ENCODE measurements around the gene RCAN1.
A peak's percentile ranks its signal among the peaks of the same experiment; 100 is the strongest.

Gene RCAN1

DNA sequence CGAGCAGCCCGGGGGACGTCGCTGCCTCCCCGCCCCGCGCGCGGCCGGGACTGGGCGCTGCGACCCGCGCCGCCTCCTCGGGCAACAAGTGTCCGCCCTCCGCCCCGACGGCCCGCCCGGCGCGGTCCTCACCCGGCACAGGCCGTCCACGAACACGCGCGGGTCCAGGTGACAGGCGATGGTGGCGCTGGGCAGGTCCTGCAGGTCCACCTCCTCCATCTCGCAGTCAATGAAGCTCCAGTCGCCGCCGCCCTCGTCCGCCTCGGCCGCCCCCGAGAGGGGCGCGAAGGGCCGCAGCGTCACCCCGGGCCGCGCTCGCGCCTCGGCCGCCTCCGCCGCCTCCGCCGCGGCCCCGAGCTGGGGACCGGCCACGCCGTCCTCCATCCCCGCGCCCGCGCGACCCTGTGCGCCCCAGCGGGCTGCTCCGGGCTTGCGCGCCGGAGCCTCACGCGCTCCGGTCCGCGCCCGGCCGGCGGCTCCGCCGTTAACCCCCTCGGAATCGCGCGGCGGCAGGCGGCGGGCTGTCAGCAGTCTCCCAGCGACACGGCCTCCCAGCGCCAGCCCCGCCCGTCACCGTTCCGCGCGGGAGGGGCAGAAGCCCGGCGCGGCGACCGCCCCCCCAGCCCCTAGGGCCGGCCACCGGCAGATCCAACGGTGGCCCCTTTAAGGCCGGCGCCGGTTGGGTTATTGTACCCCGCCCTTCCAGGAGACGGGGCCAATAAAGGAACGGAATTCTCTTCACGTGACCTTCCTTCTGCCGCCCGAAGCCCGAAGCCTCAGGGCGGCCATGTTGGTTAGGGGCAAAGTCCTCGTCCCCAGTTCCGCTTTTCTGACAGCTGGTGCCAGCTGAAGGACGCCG, at the start of gene RCAN1:
TSS of gene RCAN1 (minus strand) at position 486 of the 859 bp plus-strand sequence. CDS start at position 384, 102 bp downstream.
- peak; percentile 87 for DNase-seq

DNA sequence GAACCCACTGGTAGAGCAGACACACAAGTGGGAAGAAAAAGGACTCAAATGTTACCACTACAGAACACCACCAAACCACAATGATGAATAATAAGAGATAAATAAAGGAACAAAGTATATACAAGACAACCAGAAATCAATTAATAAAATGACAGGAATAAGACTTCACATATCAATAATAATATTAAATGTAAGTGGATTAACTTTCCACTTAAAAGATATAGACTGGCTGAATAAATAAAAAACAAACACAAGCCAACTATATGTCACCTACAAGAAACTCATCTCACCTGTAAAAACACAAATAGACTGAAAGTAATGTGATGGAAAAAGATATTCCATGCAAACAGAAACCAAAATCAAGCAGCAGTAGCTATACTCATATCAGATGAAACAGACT, 46.9 kb upstream of the RCAN1 start:
- DNase-seq: no peak

DNA sequence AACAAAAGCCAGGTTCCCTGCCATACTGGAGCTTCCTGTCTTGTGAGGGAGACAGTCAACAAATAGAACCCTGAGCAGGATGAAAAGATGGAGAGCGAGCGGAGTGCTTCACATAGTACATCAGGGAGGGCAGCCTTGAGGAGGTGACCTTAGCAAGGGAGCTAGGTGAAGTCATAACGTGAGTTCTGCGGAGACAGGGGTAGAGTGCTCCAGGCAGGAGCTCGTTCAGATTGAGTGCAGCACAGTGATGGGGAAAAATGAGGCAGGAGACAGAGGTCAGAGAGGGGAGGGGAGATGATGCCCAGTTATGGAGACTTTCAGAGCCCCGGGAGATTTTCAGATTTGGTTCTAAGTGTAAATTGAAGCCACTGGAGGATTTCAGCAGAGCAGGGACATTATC, 38.6 kb upstream of the RCAN1 start:
- DNase-seq: no peak

DNA sequence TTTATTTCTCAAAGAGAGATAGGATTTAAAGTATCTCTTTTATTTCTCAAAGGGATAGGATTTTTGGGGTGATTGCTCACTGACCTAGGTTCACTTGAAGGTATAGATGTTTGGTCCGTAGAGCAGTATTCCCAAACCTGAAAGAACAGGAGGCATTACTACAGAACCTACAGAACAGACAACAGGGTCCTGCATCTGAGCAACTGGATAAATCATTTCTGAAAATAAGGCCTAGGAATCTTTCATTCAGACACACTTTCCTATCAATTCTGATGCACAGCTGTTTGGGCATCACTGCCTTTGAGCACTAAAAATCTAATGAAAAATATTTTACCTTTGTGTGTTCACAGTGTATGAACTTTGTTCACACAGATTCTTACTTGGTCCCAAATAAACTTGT, 36.7 kb upstream of the RCAN1 start:
- DNase-seq: no peak

DNA sequence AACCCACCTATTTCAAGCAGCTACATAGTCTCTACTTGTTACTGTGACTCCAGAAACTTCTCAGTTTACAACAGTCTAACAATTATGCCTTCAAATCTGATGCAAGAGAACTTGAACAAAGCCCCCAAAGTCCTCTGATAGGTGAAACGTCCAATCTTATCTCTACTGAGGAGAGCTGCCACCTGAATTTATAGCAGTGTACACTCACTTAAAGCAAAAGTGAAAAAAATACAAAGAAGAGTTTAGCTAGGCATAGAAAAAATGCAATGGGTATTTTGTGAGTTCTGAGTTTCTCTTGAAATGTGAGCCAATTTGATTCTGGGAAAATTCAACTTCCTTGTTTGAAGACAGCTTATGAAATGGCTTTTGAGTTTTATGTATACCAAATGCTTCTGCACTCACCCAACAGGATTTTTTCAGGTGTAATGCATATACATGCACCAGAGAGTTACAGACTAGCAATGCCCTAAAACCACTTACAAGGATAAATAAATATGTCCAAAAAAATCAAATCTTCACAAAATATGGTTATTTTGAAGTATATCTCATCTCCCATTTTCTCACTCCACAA, 36.0 kb upstream of the RCAN1 start:
- DNase-seq: no peak

DNA sequence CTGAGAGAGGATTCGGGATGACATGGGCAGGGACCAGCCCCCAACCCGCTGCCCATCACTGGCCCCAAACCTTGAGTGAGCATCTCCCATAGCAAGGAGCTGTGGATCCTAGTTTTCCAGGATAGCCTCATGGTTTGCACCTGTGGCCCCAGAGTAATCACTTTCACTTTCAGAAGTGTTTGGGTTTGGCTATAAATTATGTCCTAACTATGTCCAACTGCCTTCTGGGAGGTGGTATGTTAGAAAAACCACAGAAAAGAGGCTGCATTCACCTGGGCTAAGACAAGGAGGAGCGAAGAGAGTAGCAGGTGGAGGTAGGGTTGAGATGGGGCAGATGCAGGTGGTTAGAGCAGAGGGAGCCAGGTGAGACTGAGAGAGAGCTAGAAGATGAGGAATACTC, 34.5 kb upstream of the RCAN1 start:
- no peak for DNase-seq

DNA sequence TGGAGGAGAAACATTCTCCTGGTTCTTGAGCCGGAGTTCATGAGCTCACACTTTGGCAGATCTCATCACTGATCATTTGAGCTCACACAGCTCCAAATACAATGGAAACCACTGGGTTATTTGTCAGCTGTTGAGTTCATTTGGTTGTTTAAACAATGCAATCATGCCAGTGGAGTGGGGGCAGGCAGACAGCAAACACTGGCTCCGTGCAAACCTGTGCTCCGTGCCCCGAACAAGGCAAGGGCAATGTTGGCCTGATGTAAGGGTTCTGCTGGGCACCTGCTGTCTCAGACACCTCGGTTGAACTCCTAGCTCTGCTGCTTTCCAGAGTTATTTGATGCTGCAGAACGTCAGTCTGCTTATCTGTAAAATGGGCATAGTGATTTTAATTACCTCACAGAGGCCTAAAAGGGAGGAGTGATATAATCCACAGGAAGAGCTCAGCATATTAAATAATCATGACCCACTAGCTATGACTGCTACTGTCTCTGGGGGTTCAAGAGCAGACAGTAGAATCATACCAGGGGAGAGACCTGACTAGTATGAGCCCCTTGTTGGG, 33.9 kb upstream of the RCAN1 start:
- no peak for DNase-seq

DNA sequence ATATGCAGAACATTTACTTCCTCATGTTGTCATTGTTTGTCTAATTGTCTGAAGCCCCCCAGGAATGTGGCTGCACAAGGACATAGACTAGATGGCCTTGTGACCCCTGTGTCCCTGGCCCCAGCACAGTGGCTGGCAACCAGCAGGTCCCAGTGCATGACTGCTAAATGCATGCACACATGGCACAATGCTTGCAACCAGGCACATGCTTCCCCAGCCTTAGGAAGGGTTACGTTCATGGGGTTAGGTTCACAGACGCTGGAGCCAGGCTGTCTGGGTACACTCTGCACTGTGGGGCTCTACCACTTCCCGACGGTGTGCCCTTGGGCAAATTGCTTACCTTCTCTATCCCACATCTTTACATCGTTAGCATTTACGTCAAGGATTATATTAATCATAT, 32.6 kb upstream of the RCAN1 start:
- DNase-seq: no peak

DNA sequence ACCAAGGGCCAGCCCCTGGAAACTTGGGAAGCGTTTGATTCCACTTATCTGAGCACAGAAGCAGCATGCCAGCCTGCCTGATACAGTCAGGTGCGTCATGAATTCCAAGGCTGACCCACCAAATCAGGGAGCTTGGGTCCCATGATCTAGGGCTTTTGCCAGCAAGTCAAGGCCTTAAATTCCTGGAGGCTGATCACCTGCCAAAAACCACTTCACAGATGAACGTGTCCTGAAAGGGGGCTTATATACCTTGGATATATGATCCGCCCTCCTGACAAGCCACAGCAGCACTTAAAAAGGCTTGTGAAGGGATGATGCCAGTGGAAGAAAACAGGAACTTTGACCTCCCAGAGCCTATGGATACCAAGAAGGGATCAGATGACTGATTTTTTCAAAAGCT, 29.9 kb upstream of the RCAN1 start:
- no peak for DNase-seq

DNA sequence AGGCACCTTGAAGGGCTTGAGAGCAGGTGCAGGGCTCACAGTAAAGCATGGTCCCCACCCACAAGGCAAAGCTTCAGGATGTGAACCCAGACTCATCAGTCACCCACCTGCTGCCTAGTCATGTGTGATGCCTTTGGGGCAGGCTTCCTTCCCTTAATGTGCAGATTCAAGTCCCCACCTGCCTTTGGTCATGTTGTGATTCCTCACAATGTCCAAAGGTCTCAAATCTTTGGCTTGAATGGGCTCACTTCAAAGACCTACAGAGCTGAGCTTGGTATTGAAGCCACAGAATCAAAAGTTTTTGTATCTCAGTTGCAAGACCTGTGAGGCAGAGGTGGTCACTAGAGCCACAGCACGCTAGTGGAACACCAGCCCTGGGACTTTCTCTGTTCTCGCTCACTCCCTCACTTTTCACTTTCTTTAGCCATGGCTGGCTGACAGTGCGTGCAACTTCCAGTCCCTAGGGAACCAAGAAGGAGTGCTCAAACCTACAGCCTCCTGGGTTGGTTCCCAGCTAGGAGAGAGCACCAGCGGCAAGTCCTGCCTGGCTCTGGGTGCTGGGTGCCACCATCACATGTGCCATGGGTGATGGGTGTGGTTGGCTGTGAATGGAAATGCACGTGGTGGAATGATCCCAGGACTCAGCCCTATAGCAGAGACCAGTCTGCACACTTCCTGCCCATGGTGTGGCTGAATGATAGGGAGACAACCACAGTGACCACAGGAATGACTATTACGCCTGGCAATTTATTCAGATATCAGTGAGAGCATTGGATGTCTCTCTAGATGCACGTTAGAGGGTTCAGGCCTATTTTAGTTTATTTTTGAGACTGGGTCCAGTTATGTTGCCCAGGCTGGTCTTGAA, 27.5 kb upstream of the RCAN1 start:
- DNase-seq: no peak

DNA sequence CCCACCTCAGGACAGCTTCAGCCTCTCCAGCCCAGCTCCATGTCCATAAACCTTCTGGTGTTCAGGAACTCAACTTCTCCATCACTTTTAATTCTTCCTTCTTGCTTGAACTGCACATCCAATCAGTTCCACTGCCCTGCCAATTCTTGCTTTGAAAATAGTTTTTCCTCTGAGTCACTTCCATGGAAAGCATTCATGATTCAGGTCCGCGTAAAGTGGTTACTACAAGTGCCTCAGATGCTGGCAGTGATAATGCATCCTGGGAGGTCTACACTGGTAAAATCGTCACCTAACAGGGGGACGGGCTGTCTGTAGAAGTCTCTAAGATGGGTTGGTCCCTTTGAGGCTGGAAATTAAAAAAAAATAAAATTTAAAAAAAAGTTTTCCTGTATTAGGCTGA, 25.9 kb upstream of the RCAN1 start:
- DNase-seq: no peak

DNA sequence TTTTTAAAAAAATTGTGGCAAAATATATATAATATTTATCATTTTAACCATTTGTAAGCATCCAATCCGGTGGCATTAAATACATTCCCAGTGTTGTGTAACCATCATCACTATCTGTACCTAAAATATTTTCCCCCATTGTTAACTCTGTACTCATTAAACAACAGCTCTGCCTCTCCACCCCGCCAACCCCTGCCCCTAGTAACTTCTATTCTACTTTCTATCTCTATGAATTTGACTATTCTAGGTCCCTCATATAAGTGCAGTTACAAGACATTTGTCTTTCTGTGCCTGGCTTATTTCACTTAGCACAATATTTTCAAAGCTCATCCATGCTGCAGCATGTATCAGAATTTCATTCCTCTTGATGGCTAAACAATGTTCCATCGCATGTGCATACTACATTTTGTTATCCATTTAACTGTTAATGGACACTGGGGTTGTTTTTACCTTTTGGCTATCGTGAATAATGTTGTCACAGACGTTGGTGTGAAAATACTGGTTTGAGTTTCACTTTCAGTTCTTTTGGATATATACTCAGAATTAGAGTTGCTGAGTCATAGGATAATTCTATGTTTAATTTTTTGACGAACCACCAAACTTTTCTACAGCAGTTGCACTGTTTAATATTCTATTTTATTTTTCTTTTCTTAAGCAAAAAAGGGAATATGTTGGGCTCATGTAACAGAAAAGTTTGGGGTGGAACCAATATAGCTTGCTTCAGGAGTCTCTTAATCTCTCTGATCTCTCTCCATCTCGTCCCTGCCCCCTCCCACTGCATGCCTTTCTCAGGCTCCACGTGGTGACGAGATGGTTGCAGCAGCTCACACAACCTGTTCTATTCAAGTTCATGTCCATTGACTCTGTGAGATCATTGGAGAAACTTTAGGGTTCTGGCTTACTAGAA, 25.2 kb upstream of the RCAN1 start:
- DNase-seq: peak; percentile 19

DNA sequence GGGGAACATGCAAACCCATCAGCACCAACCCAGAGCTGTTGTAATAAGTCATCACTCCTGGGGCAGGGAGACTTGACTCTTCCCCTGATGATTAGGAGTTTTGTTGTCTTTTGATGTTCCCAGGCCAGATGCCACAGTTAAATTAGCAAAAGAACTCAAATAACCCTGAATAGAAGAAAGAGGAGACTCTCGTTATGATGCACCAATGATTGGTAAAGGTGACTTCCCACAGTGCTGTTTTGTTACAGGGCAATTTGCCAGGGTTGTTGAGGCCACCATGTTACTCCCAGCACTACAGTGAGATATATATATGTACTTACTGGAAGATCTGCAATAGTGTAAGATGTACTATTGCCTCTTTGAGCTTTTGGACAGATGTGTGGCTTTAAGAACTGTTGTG, 24.3 kb upstream of the RCAN1 start:
- no peak for DNase-seq

DNA sequence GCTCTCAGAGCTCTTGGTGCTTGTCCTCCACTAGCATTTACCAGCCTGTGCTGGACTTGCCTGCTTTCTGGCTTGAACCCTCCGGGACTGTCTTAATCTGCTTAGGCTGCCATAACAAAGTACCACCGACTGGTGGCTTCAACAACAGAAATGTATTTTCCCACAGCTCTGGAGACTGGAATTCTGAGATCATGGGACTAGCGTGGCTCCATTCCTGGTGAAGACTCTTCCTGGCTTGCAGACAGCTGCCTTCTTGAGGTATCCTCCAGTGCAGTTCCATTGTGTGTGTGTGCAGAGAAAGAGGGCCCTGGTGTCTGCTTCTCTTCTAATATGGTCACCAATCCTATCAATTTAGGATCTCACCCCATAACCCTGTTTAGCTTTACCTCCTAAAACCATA, 22.0 kb upstream of the RCAN1 start:
- no peak for DNase-seq

DNA sequence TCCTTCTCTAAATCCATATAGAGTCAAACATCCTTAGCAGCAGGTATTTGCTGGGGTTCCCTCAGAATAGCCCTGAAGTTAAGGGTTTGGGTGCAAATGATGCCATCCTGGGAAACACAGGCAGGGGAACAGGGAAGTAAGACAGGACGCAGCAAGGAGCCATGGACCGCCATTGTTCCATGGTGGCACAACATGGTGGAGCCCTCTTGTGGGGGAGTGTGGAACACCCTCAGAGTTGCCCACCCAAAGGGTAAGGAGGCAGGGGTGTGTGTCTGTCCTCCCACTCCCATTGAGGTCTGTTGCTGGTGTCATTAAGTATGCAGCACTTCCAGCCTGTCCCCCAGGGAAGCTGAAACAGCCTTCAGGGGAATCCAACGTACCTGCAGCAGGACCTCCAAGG, 20.4 kb upstream of the RCAN1 start:
- peak; percentile 19 for DNase-seq

DNA sequence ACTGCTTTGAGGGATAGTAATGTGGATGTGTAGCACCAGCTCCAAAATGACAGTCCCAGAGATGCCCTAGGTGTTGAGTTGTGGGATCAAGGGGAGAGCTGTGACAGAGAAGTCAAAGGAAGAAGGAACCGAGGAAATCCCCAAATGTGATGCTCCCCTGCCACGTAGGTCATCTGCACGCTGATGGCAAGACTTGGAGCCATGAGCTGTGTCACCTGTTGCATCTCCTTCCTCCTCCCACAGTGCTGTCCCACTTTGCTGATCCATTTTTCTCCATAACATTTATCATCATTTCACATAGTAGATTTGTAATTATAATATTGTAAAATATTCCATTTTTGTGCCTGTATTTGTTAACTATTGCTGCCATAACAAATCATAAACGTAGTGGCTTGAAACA, 17.6 kb upstream of the RCAN1 start:
- no peak for DNase-seq

DNA sequence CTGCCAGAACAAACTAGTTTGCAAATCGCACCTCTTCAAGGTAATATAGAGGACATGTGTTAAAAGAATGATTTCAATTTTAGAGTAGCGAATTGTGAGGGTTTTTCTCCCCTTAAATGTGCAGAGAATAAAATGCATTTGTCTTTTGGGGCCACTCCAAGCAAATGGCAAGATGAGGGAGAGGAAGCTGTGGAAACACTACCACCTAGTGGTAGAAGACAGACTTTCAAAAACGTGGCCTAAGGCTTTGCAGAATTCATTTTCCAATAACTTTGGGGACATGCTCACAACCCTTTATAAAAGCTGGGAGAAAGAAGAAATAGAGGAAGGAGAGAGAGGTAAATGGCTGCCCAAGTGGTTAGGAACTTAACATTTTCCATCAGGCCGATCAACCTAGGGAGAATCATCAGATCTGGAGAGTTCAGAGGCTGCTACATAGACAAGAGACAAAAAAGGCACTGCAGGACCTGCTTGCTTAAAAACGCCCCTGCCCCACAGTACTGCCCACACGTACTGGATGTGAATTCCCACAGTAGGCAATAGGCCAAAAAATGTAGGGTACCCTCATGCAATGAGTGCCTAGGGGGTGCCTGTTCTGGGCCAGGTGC, 15.7 kb upstream of the RCAN1 start:
- DNase-seq: peak; percentile 38

DNA sequence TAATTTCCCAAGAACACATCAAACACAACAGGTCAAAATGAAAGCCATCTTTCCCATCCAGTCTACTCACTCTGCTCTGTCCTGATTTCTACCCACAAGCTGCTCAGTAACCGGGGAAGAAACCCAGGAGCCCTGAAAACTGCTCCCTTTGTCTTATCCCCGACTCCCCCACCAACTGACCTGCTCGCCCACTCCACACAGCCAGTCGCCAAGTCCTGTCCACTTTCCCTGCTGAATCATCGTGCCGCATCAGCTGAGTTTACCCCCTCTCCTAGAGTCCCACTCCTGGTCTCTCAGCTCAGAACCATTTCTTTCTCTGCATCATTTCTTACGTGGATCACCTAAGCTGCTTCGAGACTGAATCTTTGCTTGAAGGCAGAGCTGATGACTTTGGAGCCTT, 11.2 kb upstream of the RCAN1 start:
- no peak for DNase-seq

DNA sequence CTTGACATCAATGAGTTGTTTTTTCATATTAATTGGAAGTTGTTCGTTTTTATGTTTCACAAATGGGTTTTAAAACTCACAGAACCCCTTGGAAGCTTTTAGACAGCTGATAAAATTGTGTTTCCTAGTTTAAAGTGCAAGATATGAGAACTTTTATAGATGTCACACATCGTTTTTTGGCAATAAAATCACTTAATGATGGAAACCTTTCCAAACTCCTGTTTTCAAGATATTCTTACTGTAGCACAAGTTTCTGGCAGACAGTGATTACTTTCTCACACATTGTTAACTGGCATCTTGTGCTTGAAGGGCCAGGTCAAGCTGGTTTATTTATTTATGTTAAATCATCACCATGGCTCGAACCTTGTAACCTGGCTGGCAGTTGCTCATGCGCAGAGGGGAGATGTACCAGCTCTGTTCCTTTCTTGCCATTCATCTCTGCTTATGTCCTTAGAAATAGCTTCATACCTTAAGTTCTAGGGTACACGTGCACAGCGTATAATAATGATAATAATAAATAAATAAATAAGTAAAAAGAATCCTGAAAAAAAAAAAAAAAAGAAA, 10.2 kb upstream of the RCAN1 start:
- DNase-seq: no peak

DNA sequence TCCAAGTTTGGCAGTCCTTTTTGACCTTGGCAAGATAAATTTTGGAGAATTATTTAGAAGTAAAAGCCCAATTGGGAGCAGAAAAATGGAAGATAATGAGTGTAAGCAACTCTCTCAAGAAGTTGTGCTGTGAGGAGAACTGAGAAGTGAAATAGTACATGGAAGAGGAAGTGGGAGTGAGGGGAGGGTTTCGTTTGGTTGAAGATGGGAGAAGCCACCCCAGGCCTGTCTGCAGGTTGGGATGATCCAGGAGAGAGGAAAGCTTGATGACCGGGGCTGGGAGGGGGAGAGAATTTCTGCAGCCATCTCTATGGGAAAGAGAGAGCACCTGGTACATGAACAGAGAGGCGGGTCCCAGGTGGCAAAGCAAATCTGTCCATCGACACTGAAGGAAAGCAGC, 8.6 kb upstream of the RCAN1 start:
- no peak for DNase-seq

All from CD4-positive, alpha-beta T cell treated with Interleukin-17A for 4 hours (primary cell).